Measurements from ENCODE around the gene RTTN.

Gene RTTN

GRCh38 chr18:70176537-70176936, 28.9 kb downstream of the RTTN start:
- Histone ChIP-seq H3K9me3 (ENCODE audit: control insufficient read depth, insufficient read depth, low read depth, low read length) (no peaks in the 10 kb centered on the region), H3K4me3 (ENCODE audit: low read depth, low read length) (no peak overlapping the region), H3K27me3 (ENCODE audit: control insufficient read depth, insufficient read depth, low read length) (no peaks in the 10 kb centered on the region), H3K36me3 (ENCODE audit: control insufficient read depth, insufficient read depth, low read length) (peaks cover 6% of the 10 kb centered on the region), H3K9ac (ENCODE audit: low read length) (no peak overlapping the region), H3K27ac (ENCODE audit: low read depth, low read length) (no peak overlapping the region), H3K4me1 (ENCODE audit: control insufficient read depth, insufficient read depth, low read length) (no peaks in the 10 kb centered on the region; the same call in 1 of the 2 replicates)

- Histone ChIP-seq H3K4me3 (ENCODE audit: low read depth, low read length) (no peak overlapping the region), H3K36me3 (ENCODE audit: control insufficient read depth, insufficient read depth, low read length) (peaks cover 6% of the 10 kb centered on the region), H3K4me1 (ENCODE audit: control insufficient read depth, insufficient read depth, low read length) (no peaks in the 10 kb centered on the region), H3K9ac (ENCODE audit: low read length) (no peak overlapping the region), H3K27me3 (ENCODE audit: control insufficient read depth, insufficient read depth, low read length) (no peaks in the 10 kb centered on the region), H3K9me3 (ENCODE audit: control insufficient read depth, insufficient read depth, low read depth, low read length) (no peaks in the 10 kb centered on the region), H3K27ac (ENCODE audit: low read depth, low read length) (no peak overlapping the region)
These were observed 30.3 kb downstream of the RTTN start for GRCh38 chr18:70175216-70175615.

GRCh38 chr18:70172225-70172624, 33.3 kb downstream of the RTTN start:
- H3K9ac ChIP-seq (ENCODE audit: low read length): no peak overlapping the region
- no peak overlapping the region for H3K27ac ChIP-seq (ENCODE audit: low read depth, low read length)
- H3K4me1 ChIP-seq (ENCODE audit: control insufficient read depth, insufficient read depth, low read length): no peaks in the 10 kb centered on the region
- peaks cover 6% of the 10 kb centered on the region for H3K36me3 ChIP-seq (ENCODE audit: control insufficient read depth, insufficient read depth, low read length)
- H3K9me3 ChIP-seq (ENCODE audit: control insufficient read depth, insufficient read depth, low read depth, low read length): no peaks in the 10 kb centered on the region
- H3K27me3 ChIP-seq (ENCODE audit: control insufficient read depth, insufficient read depth, low read length): no peaks in the 10 kb centered on the region
- no peak overlapping the region for H3K4me3 ChIP-seq (ENCODE audit: low read depth, low read length)

GRCh38 chr18:70169747-70170146, 35.7 kb downstream of the RTTN start:
- no peaks in the 10 kb centered on the region for H3K9me3 ChIP-seq (ENCODE audit: control insufficient read depth, insufficient read depth, low read depth, low read length)

GRCh38 chr18:70166668-70167067, 38.8 kb downstream of the RTTN start:
- no peak overlapping the region for H3K4me3 ChIP-seq (ENCODE audit: low read depth, low read length)
- no peak overlapping the region for H3K27ac ChIP-seq (ENCODE audit: low read depth, low read length)

More at GRCh38 chr18:70169747-70170146, 35.7 kb downstream of the RTTN start:
- no peaks in the 10 kb centered on the region; the same call in 1 of the 2 replicates for H3K36me3 ChIP-seq (ENCODE audit: control insufficient read depth, insufficient read depth, low read length)
- no peak overlapping the region for H3K9ac ChIP-seq (ENCODE audit: low read length)
- H3K27me3 ChIP-seq (ENCODE audit: control insufficient read depth, insufficient read depth, low read length): no peaks in the 10 kb centered on the region
- no peak overlapping the region for H3K27ac ChIP-seq (ENCODE audit: low read depth, low read length)
- no peaks in the 10 kb centered on the region for H3K4me1 ChIP-seq (ENCODE audit: control insufficient read depth, insufficient read depth, low read length)
- H3K4me3 ChIP-seq (ENCODE audit: low read depth, low read length): no peak overlapping the region

GRCh38 chr18:70165936-70166335, 39.6 kb downstream of the RTTN start:
- peaks cover 8% of the 10 kb centered on the region for H3K36me3 ChIP-seq (ENCODE audit: control insufficient read depth, insufficient read depth, low read length)
- no peaks in the 10 kb centered on the region for H3K4me1 ChIP-seq (ENCODE audit: control insufficient read depth, insufficient read depth, low read length)
- no peak overlapping the region for H3K27ac ChIP-seq (ENCODE audit: low read depth, low read length)
- H3K9ac ChIP-seq (ENCODE audit: low read length): no peak overlapping the region
- no peaks in the 10 kb centered on the region for H3K27me3 ChIP-seq (ENCODE audit: control insufficient read depth, insufficient read depth, low read length)
- H3K4me3 ChIP-seq (ENCODE audit: low read depth, low read length): no peak overlapping the region
- no peaks in the 10 kb centered on the region for H3K9me3 ChIP-seq (ENCODE audit: control insufficient read depth, insufficient read depth, low read depth, low read length)

More at GRCh38 chr18:70166668-70167067, 38.8 kb downstream of the RTTN start:
- Histone ChIP-seq H3K27me3 (ENCODE audit: control insufficient read depth, insufficient read depth, low read length) (no peaks in the 10 kb centered on the region), H3K36me3 (ENCODE audit: control insufficient read depth, insufficient read depth, low read length) (peaks cover 8% of the 10 kb centered on the region), H3K9ac (ENCODE audit: low read length) (no peak overlapping the region), H3K9me3 (ENCODE audit: control insufficient read depth, insufficient read depth, low read depth, low read length) (no peaks in the 10 kb centered on the region), H3K4me1 (ENCODE audit: control insufficient read depth, insufficient read depth, low read length) (no peaks in the 10 kb centered on the region)

- H3K4me1 ChIP-seq (ENCODE audit: control insufficient read depth, insufficient read depth, low read length): no peaks in the 10 kb centered on the region
- H3K9ac ChIP-seq (ENCODE audit: low read length): no peak overlapping the region
- H3K27ac ChIP-seq (ENCODE audit: low read depth, low read length): no peak overlapping the region
- H3K9me3 ChIP-seq (ENCODE audit: control insufficient read depth, insufficient read depth, low read depth, low read length): 0 out of 2 replicates have a peak, but pooled peaks cover 2% of the 10 kb centered on the region
- H3K4me3 ChIP-seq (ENCODE audit: low read depth, low read length): no peak overlapping the region
- peaks cover 12% of the 10 kb centered on the region for H3K36me3 ChIP-seq (ENCODE audit: control insufficient read depth, insufficient read depth, low read length)
- H3K27me3 ChIP-seq (ENCODE audit: control insufficient read depth, insufficient read depth, low read length): no peaks in the 10 kb centered on the region
These were observed 45.3 kb downstream of the RTTN start for GRCh38 chr18:70160073-70160678.

GRCh38 chr18:70158992-70159717, 46.3 kb downstream of the RTTN start:
- H3K4me3 ChIP-seq (ENCODE audit: low read depth, low read length): no peak overlapping the region
- no peaks in the 10 kb centered on the region for H3K27me3 ChIP-seq (ENCODE audit: control insufficient read depth, insufficient read depth, low read length)
- peaks cover 12% of the 10 kb centered on the region for H3K36me3 ChIP-seq (ENCODE audit: control insufficient read depth, insufficient read depth, low read length)
- H3K9ac ChIP-seq (ENCODE audit: low read length): no peak overlapping the region
- H3K27ac ChIP-seq (ENCODE audit: low read depth, low read length): no peak overlapping the region
- H3K4me1 ChIP-seq (ENCODE audit: control insufficient read depth, insufficient read depth, low read length): no peaks in the 10 kb centered on the region
- H3K9me3 ChIP-seq (ENCODE audit: control insufficient read depth, insufficient read depth, low read depth, low read length): 0 out of 2 replicates have a peak, but pooled peaks cover 2% of the 10 kb centered on the region

- Histone ChIP-seq H3K27me3 (ENCODE audit: control insufficient read depth, insufficient read depth, low read length) (no peaks in the 10 kb centered on the region), H3K9me3 (ENCODE audit: control insufficient read depth, insufficient read depth, low read depth, low read length) (0 out of 2 replicates have a peak, but pooled peaks cover 2% of the 10 kb centered on the region), H3K36me3 (ENCODE audit: control insufficient read depth, insufficient read depth, low read length) (peaks cover 6% of the 10 kb centered on the region; the same call in 1 of the 2 replicates), H3K4me3 (ENCODE audit: low read depth, low read length) (no peak overlapping the region), H3K9ac (ENCODE audit: low read length) (no peak overlapping the region), H3K4me1 (ENCODE audit: control insufficient read depth, insufficient read depth, low read length) (no peaks in the 10 kb centered on the region), H3K27ac (ENCODE audit: low read depth, low read length) (no peak overlapping the region)
These were observed 48.6 kb downstream of the RTTN start for GRCh38 chr18:70156886-70157285.

GRCh38 chr18:70154591-70155194, 50.8 kb downstream of the RTTN start:
- no peaks in the 10 kb centered on the region for H3K27me3 ChIP-seq (ENCODE audit: control insufficient read depth, insufficient read depth, low read length)
- no peaks in the 10 kb centered on the region for H3K4me1 ChIP-seq (ENCODE audit: control insufficient read depth, insufficient read depth, low read length)
- no peak overlapping the region for H3K4me3 ChIP-seq (ENCODE audit: low read depth, low read length)
- no peak overlapping the region for H3K9ac ChIP-seq (ENCODE audit: low read length)
- H3K9me3 ChIP-seq (ENCODE audit: control insufficient read depth, insufficient read depth, low read depth, low read length): 0 out of 2 replicates have a peak, but pooled peaks cover 2% of the 10 kb centered on the region
- peaks cover 7% of the 10 kb centered on the region for H3K36me3 ChIP-seq (ENCODE audit: control insufficient read depth, insufficient read depth, low read length)
- no peak overlapping the region for H3K27ac ChIP-seq (ENCODE audit: low read depth, low read length)

GRCh38 chr18:70151614-70152013, 53.9 kb downstream of the RTTN start:
- 0 out of 2 replicates have a peak, but pooled peaks cover 2% of the 10 kb centered on the region for H3K9me3 ChIP-seq (ENCODE audit: control insufficient read depth, insufficient read depth, low read depth, low read length)
- H3K4me3 ChIP-seq (ENCODE audit: low read depth, low read length): no peak overlapping the region
- peaks cover 24% of the 10 kb centered on the region for H3K36me3 ChIP-seq (ENCODE audit: control insufficient read depth, insufficient read depth, low read length)
- H3K27me3 ChIP-seq (ENCODE audit: control insufficient read depth, insufficient read depth, low read length): no peaks in the 10 kb centered on the region
- no peaks in the 10 kb centered on the region for H3K4me1 ChIP-seq (ENCODE audit: control insufficient read depth, insufficient read depth, low read length)
- H3K9ac ChIP-seq (ENCODE audit: low read length): no peak overlapping the region
- no peak overlapping the region for H3K27ac ChIP-seq (ENCODE audit: low read depth, low read length)
